Measurements from ENCODE around the gene HNRNPC.
"Not testable (repeated sequence)": the region's sequence is repeated elsewhere in the genome, so short reads cannot be mapped to it uniquely, and the experiment has no call there.

HNRNPC gene

GRCh38 chr14:21191809-21192446 is 77.3 kb downstream of the HNRNPC start:
- peak; percentile 38 for DNase-seq (ENCODE audit: low spot score)

GRCh38 chr14:21191261-21191808 is 77.9 kb downstream of the HNRNPC start:
- no peak for DNase-seq (ENCODE audit: low spot score)

- DNase-seq (ENCODE audit: low spot score) = no peak
These were observed 83.8 kb downstream of the HNRNPC start for GRCh38 chr14:21185491-21185890.

- no peak for DNase-seq (ENCODE audit: low spot score)
These were observed 85.0 kb downstream of the HNRNPC start for GRCh38 chr14:21184254-21184653.

GRCh38 chr14:21182166-21182565 is 87.1 kb downstream of the HNRNPC start:
- no peak for DNase-seq (ENCODE audit: low spot score)

- no peak for DNase-seq (ENCODE audit: low spot score)
These were observed 98.1 kb downstream of the HNRNPC start for GRCh38 chr14:21171128-21171527.

GRCh38 chr14:21169573-21169972 is 99.7 kb downstream of the HNRNPC start:
- no peak for DNase-seq (ENCODE audit: low spot score)

GRCh38 chr14:21168055-21168454 is 101.2 kb downstream of the HNRNPC start:
- no peak for DNase-seq (ENCODE audit: low spot score)

- not testable (repeated sequence) for DNase-seq (ENCODE audit: low spot score)
These were observed 103.6 kb downstream of the HNRNPC start for GRCh38 chr14:21165670-21166069.

- DNase-seq (ENCODE audit: low spot score) = not testable (repeated sequence)
These were observed 104.1 kb downstream of the HNRNPC start for GRCh38 chr14:21165002-21165605.

GRCh38 chr14:21163871-21164291 is 105.4 kb downstream of the HNRNPC start:
- no peak for DNase-seq (ENCODE audit: low spot score)

GRCh38 chr14:21162081-21162480 is 107.2 kb downstream of the HNRNPC start:
- DNase-seq (ENCODE audit: low spot score) = no peak

GRCh38 chr14:21160061-21160610 is 109.1 kb downstream of the HNRNPC start:
- no peak for DNase-seq (ENCODE audit: low spot score)
